ENCODE data around the gene TUBA3C.

Gene TUBA3C

GRCh38 chr13:19173752-19174151 lies 7.9 kb downstream of the TUBA3C start:
- no peak overlapping the region for H3K4me3 ChIP-seq (ENCODE audit: low read depth, low read length)
- ChIA-PET CTCF (no interaction called here), POLR2A (no interaction called here)
- DNase-seq (ENCODE audit: low read depth, low spot score): no peak
- no peak for TF ChIP-seq CTCF (IDR thresholded peaks at IDR 0.05; ENCODE audit: insufficient read depth, low read length, missing control alignments)

GRCh38 chr13:19172647-19173030 lies 9.0 kb downstream of the TUBA3C start:
- POLR2A ChIA-PET: no interaction called here
- no peak for TF ChIP-seq CTCF (IDR thresholded peaks at IDR 0.05; ENCODE audit: insufficient read depth, low read length, missing control alignments)
- CTCF ChIA-PET: no interaction called here
- DNase-seq (ENCODE audit: low read depth, low spot score): no peak
- H3K4me3 ChIP-seq (ENCODE audit: low read depth, low read length): no peak overlapping the region

GRCh38 chr13:19172007-19172646 lies 9.5 kb downstream of the TUBA3C start:
- no peak for TF ChIP-seq CTCF (IDR thresholded peaks at IDR 0.05; ENCODE audit: insufficient read depth, low read length, missing control alignments)
- DNase-seq (ENCODE audit: low read depth, low spot score): no peak
- CTCF ChIA-PET: no interaction called here
- H3K4me3 ChIP-seq (ENCODE audit: low read depth, low read length): no peak overlapping the region
- POLR2A ChIA-PET: no interaction called here

GRCh38 chr13:19171563-19171962 lies 10.1 kb downstream of the TUBA3C start:
- H3K4me3 ChIP-seq (ENCODE audit: low read depth, low read length): no peak overlapping the region
- CTCF ChIA-PET: no interaction called here
- no peak for DNase-seq (ENCODE audit: low read depth, low spot score)
- no peak for TF ChIP-seq CTCF (IDR thresholded peaks at IDR 0.05; ENCODE audit: insufficient read depth, low read length, missing control alignments)
- POLR2A ChIA-PET: no interaction called here

- H3K4me3 ChIP-seq (ENCODE audit: low read depth, low read length): no peak overlapping the region
- ChIA-PET POLR2A (no interaction called here), CTCF (no interaction called here)
- DNase-seq (ENCODE audit: low read depth, low spot score): no peak
- no peak for TF ChIP-seq CTCF (IDR thresholded peaks at IDR 0.05; ENCODE audit: insufficient read depth, low read length, missing control alignments)
These were observed 11.6 kb downstream of the TUBA3C start for GRCh38 chr13:19169991-19170390.

- no peak for DNase-seq (ENCODE audit: low read depth, low spot score)
- ChIA-PET POLR2A (no interaction called here), CTCF (no interaction called here)
- no peak for TF ChIP-seq CTCF (IDR thresholded peaks at IDR 0.05; ENCODE audit: insufficient read depth, low read length, missing control alignments)
- H3K4me3 ChIP-seq (ENCODE audit: low read depth, low read length): no peak overlapping the region
These were observed 12.1 kb downstream of the TUBA3C start for GRCh38 chr13:19169496-19169895.

Measured in AG04449 (cell line).